Left lung (tissue), 10 donors: ENCODE data around the gene TAOK2. TPM values are rescaled to one million over a fixed set of nuclear protein-coding genes. Genes with fewer than 3 reads are reported as not detected.
"Not testable (repeated sequence)": the region's sequence is repeated elsewhere in the genome, so short reads cannot be mapped to it uniquely, and the experiment has no call there.

Experiments
- ATAC-seq: fragments of 200-7000 bp; cut with Tn5 transposase; one replicate; pipeline ENCODE4 v1.9.1; 2020; ENCODE audit warnings: moderate library complexity
- DNase-seq, 4 donors: peaks; one replicate each; pipeline ENCODE4 v3.0.0-alpha.2; 2013 to 2020
- H3K27ac ChIP-seq, 2 donors: fragments of 200-600 bp; sonication (generic) in 1 of 2; one replicate each; pipeline versions ENCODE4 v1.5.0 to v1.8.0; 2020 to 2021
- H3K27me3 ChIP-seq, 2 donors: fragments of 200-600 bp; sonication (generic) in 1 of 2; one replicate each; pipeline versions ENCODE4 v1.5.0 to v1.8.0; 2020 to 2021
- H3K36me3 ChIP-seq, 2 donors: fragments of 200-600 bp; sonication (generic) in 1 of 2; one replicate each; pipeline versions ENCODE4 v1.5.0 to v1.8.0; 2020 to 2021
- H3K4me1 ChIP-seq, 2 donors: fragments of 200-600 bp; one replicate each; pipeline ENCODE4 v1.8.0; 2021
- H3K4me3 ChIP-seq, 2 donors: fragments of 200-600 bp; sonication (generic) in 1 of 2; one replicate each; pipeline versions ENCODE4 v1.5.0 to v1.8.0; 2020 to 2021; ENCODE audit warnings: mild to moderate bottlenecking in 1 of 2
- H3K9me3 ChIP-seq, 2 donors: fragments of 200-600 bp; sonication (generic) in 1 of 2; one replicate each; pipeline versions ENCODE4 v1.5.0 to v1.8.0; 2020 to 2021
- intact Hi-C, 2 donors: fragments of 100-400 bp; cut with DNase I; formaldehyde crosslinking; loops; one replicate each; pipeline versions ENCODE4 v1.11.2 to v1.14.2; 2022
- polyA plus RNA-seq, 6 donors: library from polyadenylated mRNA; unstranded; fragments of 120-200 nt; gene quantifications; one replicate each; pipeline ENCODE4 v1.2.1, GENCODE V29; 2013; ENCODE audit not compliant: insufficient read length in 6 of 6
- total RNA-seq, 2 donors: library from RNA; stranded (reverse); fragmentation: NEBNext Ultra II Directional; extraction: Animal tissue kit (Norgen Biotek cat#: 25700); gene quantifications; one replicate each; pipeline ENCODE4 v1.2.1, GENCODE V29; 2021
- TF ChIP-seq, protein P1 (sequence below), 2 donors: fragments of 200-600 bp; sonication (generic) in 1 of 2; IDR thresholded peaks; one replicate each; pipeline versions ENCODE4 v1.5.0 to v1.8.0; 2021; ENCODE audit warnings: antibody characterized with exemption in 2 of 2
- donor health status: DM: no; HTN: yes; CAD: no.
- donor health status: DM: no; HTN: no; CAD: no.

Gene TAOK2
- total and polyA plus RNA-seq, 8 donors, result 47.5 to 71.4 (median 57.4) TPM

DNA sequence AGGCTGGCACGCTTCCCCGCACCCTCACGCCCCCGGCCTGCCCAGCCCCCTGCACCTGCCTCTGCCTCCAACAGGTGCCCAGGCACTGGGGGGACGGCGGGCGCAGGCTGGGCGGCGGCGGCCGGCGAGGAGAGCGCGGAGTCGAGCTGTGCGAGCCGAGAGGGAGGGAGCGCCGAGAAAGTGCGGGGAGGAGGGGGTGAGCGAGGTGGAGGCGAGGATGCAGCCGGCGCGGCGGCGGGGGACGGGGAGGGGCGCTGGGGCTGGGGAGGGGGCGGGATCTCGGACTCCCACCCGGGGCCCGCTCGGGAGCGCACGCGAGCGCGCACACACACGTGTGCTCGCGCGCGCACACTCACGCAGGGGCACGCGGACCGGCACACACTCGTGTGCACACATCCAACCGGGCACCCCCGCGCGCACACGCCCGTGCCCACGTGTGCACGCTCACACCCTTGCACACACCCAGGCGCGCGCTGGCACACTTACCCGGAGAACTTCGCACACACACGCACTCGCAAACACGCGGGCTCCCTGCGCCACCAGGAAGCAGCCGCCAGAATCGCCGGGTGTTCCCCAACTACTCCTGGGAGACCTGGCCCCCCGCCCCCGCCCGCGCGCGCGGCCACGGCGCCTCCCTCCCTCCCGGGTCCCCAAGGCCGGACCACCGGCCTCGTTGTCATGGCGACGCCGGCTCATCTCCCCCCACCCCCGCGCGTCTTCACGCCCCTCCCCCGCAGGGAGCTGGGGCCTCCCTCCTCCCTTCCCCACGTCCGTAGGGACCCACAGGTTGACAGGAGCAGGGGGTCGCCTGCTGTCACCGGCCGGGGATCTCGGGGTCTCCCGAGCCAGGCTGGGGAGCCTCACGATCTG, 37.4 kb downstream of the TAOK2 start, which contains the start of gene DOC2A:
Gene DOC2A, minus strand, starts transcription at position 184 of the 870 bp plus-strand sequence. CDS start 805 bp downstream, outside the sequence.
- Histone ChIP-seq H3K4me3 (peak within 1 kb of the TSS; percentile 15 to 28), H3K4me1 (peaks cover 12 to 16% of the 10 kb centered on the region in 2 donors), H3K27me3 (peaks cover 29 to 64% of the 10 kb centered on the region in 2 donors), H3K9me3 (no peaks in the 10 kb centered on the region), H3K36me3 (no peaks in the 10 kb centered on the region), H3K27ac (no peak within 1 kb of the TSS)
- intact Hi-C loops, result no loop called here
- ATAC-seq (peak; percentile 51), DNase-seq (peak in 1 of 4 donors; percentile 74)
- TF ChIP-seq, protein P1, sequence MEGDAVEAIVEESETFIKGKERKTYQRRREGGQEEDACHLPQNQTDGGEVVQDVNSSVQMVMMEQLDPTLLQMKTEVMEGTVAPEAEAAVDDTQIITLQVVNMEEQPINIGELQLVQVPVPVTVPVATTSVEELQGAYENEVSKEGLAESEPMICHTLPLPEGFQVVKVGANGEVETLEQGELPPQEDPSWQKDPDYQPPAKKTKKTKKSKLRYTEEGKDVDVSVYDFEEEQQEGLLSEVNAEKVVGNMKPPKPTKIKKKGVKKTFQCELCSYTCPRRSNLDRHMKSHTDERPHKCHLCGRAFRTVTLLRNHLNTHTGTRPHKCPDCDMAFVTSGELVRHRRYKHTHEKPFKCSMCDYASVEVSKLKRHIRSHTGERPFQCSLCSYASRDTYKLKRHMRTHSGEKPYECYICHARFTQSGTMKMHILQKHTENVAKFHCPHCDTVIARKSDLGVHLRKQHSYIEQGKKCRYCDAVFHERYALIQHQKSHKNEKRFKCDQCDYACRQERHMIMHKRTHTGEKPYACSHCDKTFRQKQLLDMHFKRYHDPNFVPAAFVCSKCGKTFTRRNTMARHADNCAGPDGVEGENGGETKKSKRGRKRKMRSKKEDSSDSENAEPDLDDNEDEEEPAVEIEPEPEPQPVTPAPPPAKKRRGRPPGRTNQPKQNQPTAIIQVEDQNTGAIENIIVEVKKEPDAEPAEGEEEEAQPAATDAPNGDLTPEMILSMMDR (IDR thresholded peaks at IDR 0.05), result no peak

DNA sequence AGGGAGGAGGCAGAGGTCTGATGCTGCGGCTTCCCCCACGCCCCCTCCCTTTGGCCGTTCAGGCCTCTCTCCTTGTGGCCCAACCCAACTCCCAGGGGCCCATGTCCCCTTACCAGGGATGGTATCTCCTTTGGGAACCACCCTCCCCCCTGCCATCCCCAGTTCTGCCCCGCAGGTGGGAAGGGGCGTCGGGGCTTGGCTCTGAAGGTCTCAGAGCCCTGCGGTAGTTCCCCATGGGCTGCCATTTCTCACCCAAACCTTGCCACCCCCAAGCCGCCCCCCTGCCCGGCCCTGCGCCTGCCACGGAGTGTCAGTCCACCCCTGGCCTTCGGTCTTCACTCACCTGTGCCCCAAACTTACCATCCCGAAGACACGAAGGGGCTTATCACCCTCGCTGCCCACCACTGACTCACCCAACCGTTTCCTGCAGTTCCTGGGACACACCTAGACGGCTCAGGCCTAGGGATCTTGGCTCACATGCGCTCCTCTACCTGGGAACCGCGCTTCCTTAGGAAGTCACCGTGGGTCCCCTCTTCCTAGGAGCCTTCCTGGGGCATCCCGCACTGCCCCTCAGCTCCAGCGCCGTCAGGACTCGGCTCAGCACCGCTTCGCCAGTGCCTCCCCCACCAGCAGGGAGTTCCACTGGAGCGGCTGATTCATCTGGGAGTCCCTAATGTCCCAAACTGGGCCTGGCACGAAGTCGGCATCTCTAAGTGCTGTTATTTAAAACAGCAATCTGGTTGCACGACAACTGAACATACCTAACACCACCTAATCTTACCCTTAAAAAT, 38.2 kb downstream of the TAOK2 start:
- Histone ChIP-seq H3K36me3 (no peaks in the 10 kb centered on the region), H3K4me1 (peaks cover 12 to 16% of the 10 kb centered on the region in 2 donors), H3K4me3 (no peak overlapping the region), H3K27me3 (peaks cover 29 to 64% of the 10 kb centered on the region in 2 donors), H3K27ac (no peak overlapping the region), H3K9me3 (no peaks in the 10 kb centered on the region)
- TF ChIP-seq, protein P1 (IDR thresholded peaks at IDR 0.05), result no peak
- intact Hi-C loops, result no loop called here
- no peak for ATAC-seq
- DNase-seq, result no peak

DNA sequence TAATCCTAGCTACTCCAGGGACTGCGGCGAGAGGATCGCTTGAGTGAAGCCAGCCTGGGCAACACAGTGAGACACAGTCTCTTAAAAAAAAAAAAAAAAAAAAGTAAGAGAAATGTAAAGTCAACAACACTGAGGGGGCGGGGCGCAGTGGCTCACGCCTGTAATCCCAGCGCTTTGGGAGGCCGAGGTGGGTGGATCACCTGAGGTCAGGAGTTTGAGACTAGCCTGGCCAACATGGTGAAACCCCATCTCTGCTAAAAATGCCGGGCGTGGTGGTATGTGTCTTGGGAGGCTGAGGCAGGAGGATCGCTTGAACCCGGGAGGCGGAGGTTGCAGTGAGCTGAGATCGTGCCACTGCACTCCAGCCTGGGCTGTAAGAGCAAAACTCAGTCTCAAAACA, 38.9 kb downstream of the TAOK2 start:
- H3K9me3 ChIP-seq, DNase-seq, H3K27ac ChIP-seq, H3K36me3 ChIP-seq, H3K4me3 ChIP-seq, intact Hi-C loops, ATAC-seq: not testable (repeated sequence)
- peaks cover 12 to 16% of the 10 kb centered on the region in 2 donors for H3K4me1 ChIP-seq
- peaks cover 29 to 59% of the 10 kb centered on the region in 2 donors for H3K27me3 ChIP-seq

DNA sequence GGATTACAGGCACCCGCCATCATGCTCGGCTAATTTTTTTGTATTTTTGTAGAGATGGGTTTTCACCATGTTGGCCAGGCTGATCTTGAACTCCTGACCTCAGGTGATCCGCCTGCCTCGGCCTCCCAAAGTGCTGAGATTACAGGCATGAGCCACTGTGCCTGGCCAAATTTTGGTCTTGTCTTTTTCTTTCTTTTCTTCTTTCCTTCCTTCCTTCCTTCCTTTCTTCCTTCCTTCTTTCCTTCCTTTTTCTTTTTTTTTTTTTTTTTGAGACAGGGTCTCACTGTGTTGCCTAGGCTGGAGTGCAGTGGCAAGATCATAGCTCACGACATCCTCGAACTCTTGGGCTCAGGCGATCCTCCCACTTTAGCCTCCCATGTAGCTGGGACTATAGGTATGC, 41.8 kb downstream of the TAOK2 start:
- intact Hi-C loops, H3K4me3 ChIP-seq, H3K27ac ChIP-seq, DNase-seq, H3K36me3 ChIP-seq, ATAC-seq, H3K9me3 ChIP-seq: not testable (repeated sequence)
- Histone ChIP-seq H3K27me3 (peaks cover 17 to 31% of the 10 kb centered on the region in 2 donors), H3K4me1 (peaks cover 11 to 14% of the 10 kb centered on the region in 2 donors)

DNA sequence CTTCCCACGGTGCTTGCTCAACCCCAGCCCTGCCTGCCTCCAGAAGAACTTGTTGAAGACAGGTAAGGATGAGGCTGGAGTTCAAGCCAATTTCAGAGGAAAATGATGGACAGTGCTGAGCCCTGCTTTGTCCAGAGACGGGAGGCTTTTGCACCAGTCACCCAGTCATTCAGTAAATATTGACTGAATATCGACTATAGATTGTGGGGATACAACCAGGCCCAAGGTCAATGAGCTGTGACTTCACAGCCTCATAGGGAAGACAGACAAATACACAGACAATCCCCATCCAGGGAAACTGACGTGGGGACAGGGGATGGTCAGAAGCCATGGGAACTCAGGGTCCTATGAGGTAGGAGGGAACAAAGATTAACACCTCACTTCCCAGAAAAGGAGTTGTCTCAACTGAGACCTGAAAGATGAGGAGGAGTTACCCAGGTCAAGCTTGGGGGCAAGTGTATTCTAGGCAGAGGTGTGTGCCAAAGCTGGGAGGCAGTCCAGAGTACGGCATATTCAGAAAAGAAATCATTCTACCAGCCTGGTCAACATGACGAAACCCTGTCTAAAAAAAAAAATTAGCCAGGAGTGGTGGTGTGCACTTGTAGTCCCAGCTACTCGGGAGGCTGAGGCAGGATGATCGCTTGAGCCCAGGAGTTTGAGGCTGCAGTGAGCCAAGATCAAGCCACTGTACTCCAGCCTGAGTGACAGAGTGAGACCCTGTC, 43.0 kb downstream of the TAOK2 start:
- TF ChIP-seq, protein P1 (IDR thresholded peaks at IDR 0.05), result no peak
- no peak overlapping the region for H3K4me3 ChIP-seq
- H3K27me3 ChIP-seq, result peaks cover 5 to 18% of the 10 kb centered on the region in 2 donors
- peaks cover 0 to 14% of the 10 kb centered on the region in 2 donors for H3K4me1 ChIP-seq
- intact Hi-C loops, result no loop called here
- DNase-seq, result no peak
- H3K9me3 ChIP-seq, result no peaks in the 10 kb centered on the region
- no peaks in the 10 kb centered on the region for H3K36me3 ChIP-seq
- no peak for ATAC-seq
- no peak overlapping the region for H3K27ac ChIP-seq
